ENCODE measurements around the gene AKAP12. TPM values are rescaled to one million over a fixed set of nuclear protein-coding genes. Genes with fewer than 3 reads are reported as not detected.
A peak's percentile ranks its signal among the peaks of the same experiment; 100 is the strongest.

AKAP12 gene
- total RNA-seq, 2 experiments from 2014 or later: 3.6 to 3.8 TPM

DNA sequence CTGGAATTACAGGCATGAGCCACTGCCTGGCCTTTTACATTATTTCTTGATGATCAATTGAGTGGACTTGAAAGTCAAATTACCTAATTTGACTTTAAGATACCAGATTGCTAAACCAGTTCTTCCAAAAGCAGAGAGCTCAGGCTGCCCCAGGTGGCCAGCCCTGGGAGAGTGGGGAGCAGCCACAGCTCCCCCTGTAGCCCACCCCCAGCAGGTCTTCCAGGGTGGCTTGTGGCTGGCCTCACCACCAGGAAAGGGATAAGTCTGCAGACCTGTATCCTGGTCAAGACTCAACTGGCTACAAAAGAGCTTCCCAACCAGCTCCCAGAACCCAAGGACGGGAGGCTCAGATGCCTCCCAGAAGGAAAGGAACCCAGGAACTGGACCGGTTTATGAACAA, 23.8 kb upstream of the AKAP12 start:
- DNase-seq: no peak
- POLR2A ChIA-PET: no interaction called here
- Mint-ChIP-seq H3K9me3 (peaks cover 6% of the 10 kb centered on the region), H3K27ac (no peak overlapping the region), H3K4me1 (ENCODE audit: low read depth) (no peaks in the 10 kb centered on the region), H3K4me3 (no peak overlapping the region), H3K27me3 (peaks cover 3% of the 10 kb centered on the region), H3K36me3 (no peaks in the 10 kb centered on the region)
- intact Hi-C loops (cut with micrococcal nuclease): no loop called here
- CTCF ChIA-PET: interaction anchor here (1.2 kb wide), 1 partner anchor 108 kb away, joined by 3 read pairs; no protein-coding TSS in a partner anchor

DNA sequence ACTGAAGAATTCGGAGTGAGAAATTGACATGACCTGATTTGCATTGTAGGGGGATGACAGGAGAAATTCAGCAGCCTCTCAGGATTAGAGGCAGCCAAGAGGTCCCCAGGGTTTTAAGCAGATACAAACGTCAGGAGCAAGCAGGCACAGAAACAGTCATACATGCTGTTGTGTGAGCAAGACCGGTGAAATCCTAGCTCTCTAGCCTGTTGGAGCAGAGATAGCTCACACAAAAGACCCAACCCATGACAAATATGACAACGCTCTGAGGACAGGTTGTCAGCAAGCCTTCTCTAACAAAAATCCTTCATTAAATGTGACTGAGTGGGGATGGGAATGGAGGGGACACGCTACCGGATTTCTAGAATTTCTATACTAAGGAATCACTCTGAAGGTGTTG, 23.0 kb upstream of the AKAP12 start:
- intact Hi-C loops (cut with micrococcal nuclease): no loop called here
- POLR2A ChIA-PET: no interaction called here
- Mint-ChIP-seq H3K27ac (no peak overlapping the region), H3K36me3 (no peaks in the 10 kb centered on the region), H3K4me1 (ENCODE audit: low read depth) (no peaks in the 10 kb centered on the region), H3K4me3 (no peak overlapping the region), H3K9me3 (no peaks in the 10 kb centered on the region), H3K27me3 (peaks cover 2% of the 10 kb centered on the region)
- DNase-seq: no peak
- CTCF ChIA-PET: interaction anchor here (1.2 kb wide), 1 partner anchor 108 kb away, joined by 3 read pairs; no protein-coding TSS in a partner anchor

DNA sequence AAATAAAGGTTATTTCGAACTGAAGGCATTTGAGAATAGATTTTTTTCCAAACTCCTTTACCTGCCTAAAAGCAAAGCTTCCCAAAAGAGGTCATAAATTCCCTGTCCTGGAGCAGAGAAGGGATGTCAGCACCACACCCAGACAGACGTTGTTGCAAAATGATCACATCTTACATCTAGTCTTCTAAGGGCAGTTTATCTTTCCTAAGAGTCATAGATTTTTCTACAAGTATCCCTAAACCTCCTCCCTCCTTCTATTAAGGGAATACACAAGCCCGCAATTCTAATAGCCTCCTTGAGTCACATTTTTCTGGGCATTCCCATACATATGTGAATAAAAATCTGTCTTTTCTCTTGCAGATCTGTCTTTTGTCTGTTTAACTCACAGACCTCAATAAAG, 20.6 kb upstream of the AKAP12 start:
- ChIA-PET POLR2A (no interaction called here), CTCF (no interaction called here)
- peaks cover 2% of the 10 kb centered on the region for H3K27me3 Mint-ChIP-seq
- no peaks in the 10 kb centered on the region for H3K9me3 Mint-ChIP-seq
- DNase-seq: no peak
- intact Hi-C loops (cut with micrococcal nuclease): no loop called here
- H3K4me1 Mint-ChIP-seq (ENCODE audit: low read depth): no peaks in the 10 kb centered on the region
- H3K4me3 Mint-ChIP-seq: no peak overlapping the region
- H3K36me3 Mint-ChIP-seq: no peaks in the 10 kb centered on the region
- no peak overlapping the region for H3K27ac Mint-ChIP-seq

DNA sequence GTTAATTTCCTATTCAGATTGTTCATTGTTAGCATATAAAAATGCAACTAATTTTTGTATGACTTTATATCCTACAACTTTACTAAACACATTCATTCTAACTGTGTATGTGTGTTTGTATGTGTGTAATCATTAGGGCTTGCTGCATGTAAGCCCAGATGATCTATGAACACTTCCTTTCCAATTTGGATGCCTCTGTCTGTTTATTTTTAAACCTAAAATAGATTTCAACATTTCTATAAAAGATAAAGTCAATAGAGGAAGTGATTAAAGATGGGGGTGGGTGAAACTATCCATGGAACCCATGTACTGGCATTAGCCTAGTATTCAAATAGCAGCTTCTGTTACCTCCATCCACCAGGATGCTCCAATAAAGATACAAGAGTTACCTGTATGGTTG, 15.7 kb upstream of the AKAP12 start:
- ChIA-PET CTCF (no interaction called here), POLR2A (no interaction called here)
- H3K27ac Mint-ChIP-seq: no peak overlapping the region
- H3K9me3 Mint-ChIP-seq: no peaks in the 10 kb centered on the region
- DNase-seq: no peak
- peaks cover 6% of the 10 kb centered on the region for H3K4me1 Mint-ChIP-seq (ENCODE audit: low read depth)
- intact Hi-C loops (cut with micrococcal nuclease): no loop called here
- H3K36me3 Mint-ChIP-seq: no peaks in the 10 kb centered on the region
- no peaks in the 10 kb centered on the region for H3K27me3 Mint-ChIP-seq
- H3K4me3 Mint-ChIP-seq: no peak overlapping the region

DNA sequence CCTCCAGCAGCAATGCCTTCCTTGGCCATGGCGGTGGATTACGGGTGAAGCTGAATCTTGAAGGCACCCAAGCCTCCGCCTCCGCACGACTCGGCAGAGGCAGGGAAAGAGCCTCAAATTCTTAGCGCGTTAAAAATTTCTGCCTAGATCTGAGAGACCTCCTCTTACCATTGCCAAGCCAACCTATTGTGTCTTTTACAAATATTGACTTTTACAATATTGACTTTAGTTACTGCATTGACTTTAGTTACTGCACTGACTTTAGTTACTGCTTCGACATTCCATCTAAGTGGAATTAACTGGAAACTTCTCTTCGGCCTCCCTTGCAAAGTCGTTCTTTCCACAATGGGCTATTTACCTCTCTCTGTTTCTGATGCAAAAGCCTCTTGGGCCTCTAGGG, 13.8 kb upstream of the AKAP12 start:
- Mint-ChIP-seq H3K27ac (no peak overlapping the region), H3K9me3 (no peaks in the 10 kb centered on the region), H3K36me3 (no peaks in the 10 kb centered on the region), H3K4me3 (no peak overlapping the region), H3K4me1 (ENCODE audit: low read depth) (peaks cover 15% of the 10 kb centered on the region), H3K27me3 (no peaks in the 10 kb centered on the region)
- POLR2A ChIA-PET: no interaction called here
- no peak for DNase-seq
- intact Hi-C loops (cut with micrococcal nuclease): no loop called here
- CTCF ChIA-PET: no interaction called here

DNA sequence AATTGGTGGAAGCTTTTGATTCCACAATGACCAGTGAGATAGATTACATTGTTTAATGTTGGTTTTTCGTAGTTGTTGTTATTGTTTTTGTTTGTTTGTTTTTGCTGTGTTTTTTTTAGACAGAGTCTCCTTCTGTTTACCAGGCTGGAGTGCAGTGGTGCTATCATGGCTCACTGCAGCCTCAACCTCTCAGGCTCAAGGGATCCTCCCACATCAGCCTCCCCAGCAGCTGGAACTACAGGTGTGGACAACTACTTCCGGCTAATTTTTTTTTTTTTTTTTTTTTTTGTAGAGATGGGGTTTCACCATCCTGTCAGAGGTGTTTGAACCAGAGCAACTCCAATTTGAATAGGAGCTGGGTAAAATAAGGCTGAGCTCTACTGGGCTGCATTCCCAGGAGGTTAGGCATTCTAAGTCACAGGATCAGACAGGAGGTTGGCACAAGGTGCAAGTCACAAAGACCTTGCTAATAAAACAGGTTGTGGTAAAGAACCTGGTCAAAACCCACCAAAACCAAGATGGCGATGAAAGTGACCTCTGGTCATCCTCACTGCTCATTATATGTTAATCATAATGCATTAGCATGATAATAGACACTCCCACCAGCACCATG, 10.9 kb upstream of the AKAP12 start:
- DNase-seq: no peak
- Mint-ChIP-seq H3K27ac (no peak overlapping the region), H3K4me1 (ENCODE audit: low read depth) (peaks cover 15% of the 10 kb centered on the region), H3K9me3 (no peaks in the 10 kb centered on the region), H3K4me3 (no peak overlapping the region), H3K27me3 (no peaks in the 10 kb centered on the region), H3K36me3 (no peaks in the 10 kb centered on the region)
- intact Hi-C loops (cut with micrococcal nuclease): loop anchor here (2.0 kb wide), 1 partner anchor 224 kb away; the partner anchor contains the start of gene RMND1
- ChIA-PET CTCF (no interaction called here), POLR2A (no interaction called here)

DNA sequence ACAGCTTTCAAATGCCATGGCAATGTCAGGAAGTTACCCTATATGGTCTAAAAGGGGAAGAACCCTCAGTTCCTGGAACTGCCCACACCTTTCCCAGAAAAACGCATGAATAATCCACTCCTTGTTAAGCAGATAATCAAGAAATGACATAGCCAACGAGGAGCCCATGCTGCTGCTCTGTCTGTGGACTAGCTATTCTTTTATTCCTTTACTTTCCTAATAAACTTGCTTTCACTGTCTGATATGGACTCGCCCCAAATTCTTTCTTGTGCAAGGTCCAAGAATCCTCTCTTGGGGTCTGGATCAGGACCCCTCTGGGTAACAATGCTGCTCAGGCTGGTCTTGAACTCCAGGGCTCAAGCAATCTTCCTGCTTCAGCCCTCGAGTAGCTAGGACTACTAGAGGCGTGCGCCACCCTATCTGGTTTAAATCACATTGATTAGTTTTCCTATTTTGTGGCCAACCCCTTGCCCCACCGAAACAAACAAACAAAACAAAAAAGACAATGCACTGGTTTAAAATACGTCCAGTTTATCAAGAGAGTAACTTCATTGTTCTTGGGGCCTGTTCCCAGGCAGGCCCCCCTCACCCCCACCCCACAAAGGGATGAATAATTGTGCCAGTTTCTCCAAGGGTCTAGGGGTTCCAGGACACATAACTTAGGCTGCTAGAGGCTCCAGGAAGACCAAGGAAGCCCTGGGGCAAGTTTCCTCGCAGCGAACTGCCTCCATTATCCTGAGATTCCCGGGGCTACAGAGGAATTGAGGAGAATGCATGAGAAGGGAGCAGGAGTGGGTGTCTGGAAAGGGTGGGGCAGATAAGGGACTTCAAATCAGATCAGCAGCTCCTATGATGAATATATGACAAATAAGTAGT, 10.1 kb upstream of the AKAP12 start:
- H3K27ac Mint-ChIP-seq: no peak overlapping the region
- intact Hi-C loops (cut with micrococcal nuclease): loop anchor here (2.0 kb wide), 1 partner anchor 223 kb away; the partner anchor contains the start of gene RMND1
- ChIA-PET CTCF (interaction anchor here (1.3 kb wide), 1 partner anchor 95 kb away, joined by 4 read pairs; no protein-coding TSS in a partner anchor), POLR2A (no interaction called here)
- DNase-seq: peak; percentile 81
- peaks cover 1% of the 10 kb centered on the region for H3K27me3 Mint-ChIP-seq
- H3K9me3 Mint-ChIP-seq: no peaks in the 10 kb centered on the region
- peaks cover 15% of the 10 kb centered on the region for H3K4me1 Mint-ChIP-seq (ENCODE audit: low read depth)
- no peak overlapping the region for H3K4me3 Mint-ChIP-seq
- H3K36me3 Mint-ChIP-seq: no peaks in the 10 kb centered on the region

DNA sequence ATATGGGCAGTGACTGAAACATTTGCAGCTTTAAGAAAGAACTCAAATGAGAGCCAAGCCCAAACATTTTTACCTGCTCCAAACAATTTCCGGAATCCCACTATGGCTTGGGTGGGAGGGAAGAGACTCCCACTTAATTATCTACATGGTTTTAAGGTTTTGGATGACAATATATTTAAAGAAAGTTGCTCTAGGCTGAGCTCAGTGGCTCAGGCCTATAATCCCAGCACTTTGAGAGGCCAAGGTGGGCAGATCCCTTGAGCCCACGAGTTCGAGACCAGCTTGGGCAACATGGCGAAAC, 9.5 kb upstream of the AKAP12 start:
- Mint-ChIP-seq H3K27me3 (peaks cover 2% of the 10 kb centered on the region), H3K9me3 (no peaks in the 10 kb centered on the region), H3K4me1 (ENCODE audit: low read depth) (peaks cover 15% of the 10 kb centered on the region), H3K27ac (no peak overlapping the region), H3K4me3 (no peak overlapping the region), H3K36me3 (no peaks in the 10 kb centered on the region)
- DNase-seq: no peak
- CTCF ChIA-PET: interaction anchor here (1.3 kb wide), 1 partner anchor 95 kb away, joined by 4 read pairs; no protein-coding TSS in a partner anchor
- POLR2A ChIA-PET: no interaction called here
- intact Hi-C loops (cut with micrococcal nuclease): no loop called here

DNA sequence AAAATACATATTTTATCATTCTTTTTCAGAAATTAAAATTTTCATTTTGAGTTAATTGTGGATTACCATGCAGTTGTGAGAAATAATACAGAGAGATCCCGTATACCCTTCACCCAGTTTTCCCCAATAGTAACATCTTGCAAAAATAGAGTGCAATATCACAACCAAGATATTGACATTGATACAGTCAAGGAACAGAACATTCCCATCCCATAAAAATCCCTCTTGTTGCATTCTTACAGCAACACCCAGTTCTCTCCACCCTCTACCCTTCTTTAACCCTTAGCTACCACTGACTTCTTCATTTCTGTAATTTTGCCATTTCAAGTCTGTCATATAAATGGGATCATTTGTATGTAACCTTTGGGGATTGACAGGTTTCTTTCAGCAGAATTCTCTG, 6.9 kb upstream of the AKAP12 start:
- no peaks in the 10 kb centered on the region for H3K36me3 Mint-ChIP-seq
- DNase-seq: no peak
- H3K4me1 Mint-ChIP-seq (ENCODE audit: low read depth): peaks cover 15% of the 10 kb centered on the region
- CTCF ChIA-PET: no interaction called here
- H3K4me3 Mint-ChIP-seq: no peak overlapping the region
- H3K27ac Mint-ChIP-seq: no peak overlapping the region
- H3K27me3 Mint-ChIP-seq: peaks cover 9% of the 10 kb centered on the region
- POLR2A ChIA-PET: no interaction called here
- no peaks in the 10 kb centered on the region for H3K9me3 Mint-ChIP-seq
- intact Hi-C loops (cut with micrococcal nuclease): no loop called here

DNA sequence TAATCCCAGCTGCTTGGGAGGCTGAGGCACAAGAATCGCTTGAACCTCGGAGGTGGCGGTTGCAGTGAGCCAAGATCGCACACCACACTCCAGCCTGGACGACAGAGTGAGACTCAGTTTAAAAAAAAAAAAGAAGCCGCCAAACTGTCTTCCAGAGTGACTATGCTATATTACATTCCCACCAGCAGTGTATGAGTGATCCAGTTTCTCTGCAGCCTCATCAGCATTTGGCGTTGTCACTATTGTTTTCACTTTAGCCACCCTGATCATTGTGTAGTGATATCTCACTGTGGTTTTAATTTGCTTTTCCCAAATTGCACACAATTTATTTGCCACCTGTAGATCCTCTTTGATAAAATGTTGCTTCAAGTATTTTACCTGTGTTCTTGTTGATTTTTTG, 6.0 kb upstream of the AKAP12 start:
- DNase-seq: no peak
- CTCF ChIA-PET: interaction anchor here (1.0 kb wide), 1 partner anchor 219 kb away, joined by 3 read pairs; no protein-coding TSS in a partner anchor

DNA sequence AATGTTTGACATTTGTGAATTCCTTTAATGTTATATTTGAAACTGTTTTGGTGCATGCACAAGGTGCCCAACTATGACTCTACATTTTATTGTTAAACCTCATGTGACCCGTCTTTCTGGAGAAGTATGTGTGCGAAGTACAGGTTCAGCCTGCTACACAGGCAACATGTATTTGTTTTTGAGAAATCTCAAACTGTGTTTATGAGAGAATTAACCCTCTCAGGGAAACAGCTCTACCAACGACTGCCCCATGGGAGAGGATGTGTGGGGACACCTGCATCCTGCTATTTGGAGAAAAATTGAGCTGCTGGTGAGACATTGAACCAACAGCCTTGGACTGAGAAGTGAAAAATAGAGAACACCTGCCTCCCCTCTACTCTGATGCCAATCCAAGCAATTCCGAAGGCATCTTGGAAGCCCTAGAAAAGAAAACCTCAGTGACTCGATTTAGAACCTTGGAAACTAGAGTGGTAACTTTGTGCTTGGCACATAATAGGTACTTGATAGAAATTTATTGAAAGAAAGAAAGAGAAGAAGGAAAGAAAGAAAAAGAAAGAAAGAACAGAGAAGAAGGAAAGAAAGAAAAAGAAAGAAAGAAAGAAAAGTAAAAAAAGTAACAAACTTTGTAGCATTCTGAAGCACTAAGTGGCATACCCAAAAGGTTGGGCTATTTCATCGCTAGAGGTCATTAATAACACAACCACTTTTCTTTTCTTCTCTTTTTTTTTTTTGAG, 2.9 kb upstream of the AKAP12 start:
- Mint-ChIP-seq H3K9me3 (no peaks in the 10 kb centered on the region), H3K27ac (no peak overlapping the region), H3K36me3 (no peaks in the 10 kb centered on the region), H3K4me1 (ENCODE audit: low read depth) (peaks cover 13% of the 10 kb centered on the region), H3K27me3 (peaks cover 34% of the 10 kb centered on the region), H3K4me3 (no peak overlapping the region)
- intact Hi-C loops (cut with micrococcal nuclease): no loop called here
- ChIA-PET CTCF (no interaction called here), POLR2A (no interaction called here)
- DNase-seq: no peak

More for the DNA sequence above, 6.0 kb upstream of the AKAP12 start:
- intact Hi-C loops (cut with micrococcal nuclease): no loop called here
- Mint-ChIP-seq H3K4me3 (no peak overlapping the region), H3K36me3 (no peaks in the 10 kb centered on the region), H3K27me3 (peaks cover 14% of the 10 kb centered on the region), H3K27ac (no peak overlapping the region), H3K9me3 (no peaks in the 10 kb centered on the region), H3K4me1 (ENCODE audit: low read depth) (peaks cover 12% of the 10 kb centered on the region)
- POLR2A ChIA-PET: no interaction called here

DNA sequence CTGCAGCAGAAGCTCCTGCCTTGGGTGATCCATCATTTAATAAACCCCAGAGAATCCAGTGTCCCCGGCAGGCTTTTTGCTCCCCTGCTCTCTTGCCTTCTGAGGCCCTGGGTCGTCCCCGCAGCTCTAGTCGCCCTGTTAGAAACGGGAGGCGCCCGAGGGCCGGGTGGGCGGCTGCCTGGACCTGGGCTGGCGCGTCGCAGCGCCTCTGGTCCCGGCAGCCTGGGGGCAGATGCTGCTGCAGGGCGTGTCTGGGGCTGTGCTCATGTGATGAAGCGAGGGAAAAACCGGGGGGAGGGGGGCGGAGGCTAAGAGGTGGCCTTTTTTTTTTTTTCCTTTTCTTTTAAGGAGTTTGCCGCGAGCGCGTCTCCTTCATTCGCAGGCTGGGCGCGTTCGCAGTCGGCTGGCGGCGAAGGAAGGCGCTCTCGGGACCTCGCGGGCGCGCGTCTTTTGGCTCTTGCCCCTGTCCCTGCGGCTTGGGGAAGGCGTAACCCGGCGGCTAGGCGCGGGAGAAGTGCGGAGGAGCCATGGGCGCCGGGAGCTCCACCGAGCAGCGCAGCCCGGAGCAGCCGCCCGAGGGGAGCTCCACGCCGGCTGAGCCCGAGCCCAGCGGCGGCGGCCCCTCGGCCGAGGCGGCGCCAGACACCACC, 394 bp downstream of the AKAP12 start:
- no peak overlapping the region for H3K27ac Mint-ChIP-seq
- no peaks in the 10 kb centered on the region for H3K9me3 Mint-ChIP-seq
- ChIA-PET POLR2A (interaction anchor here (2.0 kb wide), 1 partner anchor 50 kb away, joined by 5 read pairs; no protein-coding TSS in a partner anchor), CTCF (interaction anchor here (1.4 kb wide), 1 partner anchor 84 kb away, joined by 7 read pairs; no protein-coding TSS in a partner anchor)
- H3K27me3 Mint-ChIP-seq: peaks cover 59% of the 10 kb centered on the region
- DNase-seq: peak; percentile 71
- intact Hi-C loops (cut with micrococcal nuclease): loop anchor here (2.0 to 10.0 kb wide), 2 partner anchors 49 to 85 kb away; no protein-coding TSS in a partner anchor
- peaks cover 13% of the 10 kb centered on the region for H3K4me1 Mint-ChIP-seq (ENCODE audit: low read depth)
- H3K36me3 Mint-ChIP-seq: no peaks in the 10 kb centered on the region
- peak overlapping the region; percentile 80 for H3K4me3 Mint-ChIP-seq

All from activated CD4-positive, alpha-beta memory T cell treated with anti-CD3 and anti-CD28 coated beads for 36 hours (primary cell).